Measurements from ENCODE around the gene SMIM32.

Gene SMIM32

DNA sequence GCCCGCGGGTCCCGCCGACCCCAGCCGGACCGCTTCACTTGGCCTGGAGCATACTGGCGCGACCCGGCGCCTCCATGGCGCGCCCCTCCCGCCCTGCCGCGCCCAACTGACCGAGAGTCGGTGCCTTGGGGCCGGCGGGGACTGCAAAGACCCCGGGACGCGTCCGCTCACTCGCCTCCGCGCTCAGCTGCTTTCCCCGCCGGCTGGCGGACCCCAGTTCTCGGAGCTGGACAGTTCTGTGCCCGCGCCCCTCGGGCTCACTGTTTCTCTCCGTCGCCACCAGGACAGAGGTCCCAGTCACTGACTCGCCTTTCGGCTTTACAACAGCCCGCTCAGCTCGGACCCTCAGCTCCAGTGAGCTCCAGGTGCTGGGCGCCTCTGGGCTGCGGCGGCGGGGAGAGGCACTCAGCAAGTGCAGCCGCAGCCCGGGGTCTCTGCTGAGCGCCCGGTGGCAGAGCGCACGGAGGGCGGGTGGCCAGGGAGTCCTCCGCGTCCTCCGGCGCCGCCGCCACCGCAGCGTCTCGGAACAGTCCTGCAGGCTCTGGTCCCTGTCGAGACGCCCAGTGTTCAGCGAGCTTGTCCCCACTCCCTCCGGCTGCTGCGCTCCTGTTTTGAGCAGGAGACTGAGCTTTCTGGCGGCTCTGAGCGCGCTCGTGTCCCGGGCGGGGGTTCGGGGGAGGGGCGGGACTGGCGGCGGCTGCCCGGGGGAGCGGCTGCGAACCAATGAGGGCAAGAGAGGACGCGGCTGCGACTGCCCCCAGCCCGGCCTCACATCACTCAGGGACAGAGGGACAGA is at the start of gene SMIM32:
TSS of gene SMIM32 (minus strand) at position 637 of the 796 bp plus-strand sequence. CDS start 638 bp downstream, outside the sequence.
- DNase-seq, result peak; percentile 77

DNA sequence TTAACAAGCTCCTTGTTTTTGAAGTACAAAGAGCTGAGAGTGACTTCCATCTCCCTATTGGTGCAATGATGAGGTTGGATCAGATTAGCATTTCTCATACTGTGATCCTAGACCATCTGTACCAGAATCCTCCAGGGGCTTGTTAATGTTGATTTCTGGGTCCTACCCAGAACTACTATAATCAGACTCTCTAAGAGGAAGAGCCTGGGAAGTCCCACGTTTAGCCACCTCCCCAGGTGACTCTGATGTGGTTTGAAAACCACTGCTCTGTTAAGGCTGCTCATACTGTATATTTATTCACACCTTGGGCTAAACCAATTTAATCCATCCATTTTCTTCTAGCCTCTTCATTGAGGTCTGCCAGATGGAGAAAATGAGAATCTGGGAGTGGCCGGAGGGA is 49.6 kb upstream of the SMIM32 start:
- peak; percentile 21 for DNase-seq

DNA sequence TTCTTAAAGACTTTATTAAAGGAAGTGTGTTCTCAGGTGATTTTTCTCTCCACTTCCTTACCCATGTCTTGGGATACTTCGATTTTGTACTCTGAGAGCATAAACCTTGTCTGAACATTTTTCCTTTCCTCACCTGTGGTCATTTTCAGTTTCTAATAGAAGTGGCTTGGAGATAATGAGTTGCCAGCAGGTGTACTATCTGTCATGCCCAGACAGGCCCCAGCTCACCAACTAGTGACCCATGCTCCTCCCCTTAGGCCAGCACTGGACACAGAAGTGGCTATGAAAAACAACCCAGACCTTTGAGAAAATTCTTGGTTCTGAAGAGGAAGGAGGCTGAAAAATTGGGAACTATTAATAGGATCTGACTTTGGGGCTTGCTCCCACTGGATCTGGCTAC is 49.2 kb upstream of the SMIM32 start:
- DNase-seq, result peak; percentile 24

DNA sequence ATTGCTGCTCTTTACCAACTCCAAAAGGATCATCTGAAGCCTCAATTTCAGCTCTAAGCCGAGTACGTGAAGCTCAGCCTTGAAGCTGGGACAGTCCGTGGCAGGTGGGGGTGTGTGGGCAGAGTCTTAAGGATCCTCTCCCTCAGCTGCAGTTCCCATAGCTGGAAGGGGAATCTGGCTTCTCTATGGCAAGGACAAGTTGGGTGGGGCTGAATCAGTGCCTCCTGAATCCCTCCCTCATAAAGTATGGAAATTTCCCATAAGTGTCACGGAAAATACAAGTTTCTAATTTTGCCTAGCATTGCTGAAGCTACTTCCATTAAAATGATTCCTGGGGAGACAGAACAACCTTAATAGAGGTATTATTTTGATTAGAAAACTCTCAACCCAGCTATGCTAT is 47.9 kb upstream of the SMIM32 start:
- no peak for DNase-seq

DNA sequence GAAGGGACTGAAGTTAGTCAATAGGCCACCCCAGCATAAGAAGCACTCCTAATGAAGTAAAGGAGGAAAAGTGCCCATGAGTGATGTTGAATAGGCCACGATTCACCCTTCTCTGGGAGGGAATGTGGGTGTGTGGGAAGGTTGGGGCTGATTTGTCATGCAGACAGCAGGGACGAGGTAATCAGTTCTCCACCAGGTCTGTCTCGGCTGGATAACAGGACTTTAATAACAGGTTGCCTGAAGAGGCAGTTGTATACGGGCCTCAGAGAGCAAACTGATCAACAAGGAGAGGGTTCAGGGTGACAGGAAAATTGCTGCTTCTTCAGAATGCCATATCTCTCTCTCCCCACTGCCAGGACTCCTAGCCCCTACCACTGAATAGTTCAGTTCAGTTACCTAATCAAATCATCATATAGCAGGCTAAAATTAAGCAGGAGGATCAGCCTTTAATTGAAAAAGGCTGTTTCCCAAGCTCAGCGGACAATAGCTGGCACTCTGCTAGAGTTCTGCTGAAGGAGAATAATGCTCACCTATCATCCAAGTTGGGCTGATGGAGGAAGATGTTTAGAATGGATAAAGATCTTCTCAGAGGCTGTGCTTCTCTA is 43.6 kb upstream of the SMIM32 start:
- peak; percentile 48 for DNase-seq

DNA sequence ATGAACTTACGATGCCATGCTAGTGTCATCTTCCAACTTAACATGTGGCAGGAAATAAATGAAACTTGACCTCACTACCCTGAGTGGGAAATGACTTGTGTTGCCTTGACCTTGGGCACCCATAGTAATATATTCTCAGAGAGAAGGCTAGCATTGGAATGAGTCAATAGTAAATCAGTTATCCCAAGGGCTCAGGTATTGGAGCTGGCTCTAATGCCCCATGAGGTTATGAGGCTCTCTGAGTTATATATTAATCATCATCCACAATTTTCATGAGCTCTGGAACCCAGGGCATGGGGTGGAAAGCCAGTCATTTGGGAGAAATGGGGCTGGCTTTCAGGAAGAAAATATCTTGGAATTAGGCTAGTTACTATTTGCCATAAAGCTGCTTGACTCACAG is 42.4 kb upstream of the SMIM32 start:
- DNase-seq, result no peak

DNA sequence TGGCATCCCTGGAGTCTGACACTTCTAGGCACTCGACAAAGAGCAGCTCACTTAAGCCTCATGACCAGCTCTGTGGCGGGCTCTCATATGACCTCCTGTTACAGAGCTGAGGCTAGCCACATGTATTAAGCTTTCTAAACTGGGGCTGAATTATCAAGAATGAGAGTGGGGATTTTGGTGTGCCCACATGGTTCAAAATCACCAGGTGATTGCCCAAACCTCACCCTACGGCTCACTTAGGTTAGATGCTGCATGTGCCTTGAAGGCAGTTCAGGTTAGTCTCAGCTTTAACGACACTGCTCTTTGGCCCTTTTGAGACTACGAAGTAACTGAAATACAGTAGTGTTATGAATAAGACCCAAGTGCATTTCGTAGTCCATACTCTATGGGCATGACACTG is 39.4 kb upstream of the SMIM32 start:
- no peak for DNase-seq

DNA sequence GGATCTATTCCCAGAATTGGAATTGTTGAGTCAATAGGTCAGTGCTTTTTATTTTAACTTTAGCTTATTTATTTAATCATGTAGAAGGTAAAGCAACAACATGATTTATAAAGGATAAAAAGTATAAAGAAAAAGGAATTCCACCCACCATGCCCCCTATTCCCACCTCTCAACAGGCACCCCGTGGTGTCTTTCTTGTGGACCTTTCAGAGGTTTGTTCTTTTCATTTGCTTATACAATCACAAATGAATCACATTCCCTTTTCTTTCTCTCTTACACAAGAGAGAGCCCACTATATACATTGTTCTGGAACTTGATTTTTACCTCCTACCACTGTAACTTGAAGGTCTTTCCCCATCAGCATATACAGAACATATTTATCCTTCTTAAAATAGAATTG is 37.2 kb upstream of the SMIM32 start:
- DNase-seq, result no peak

DNA sequence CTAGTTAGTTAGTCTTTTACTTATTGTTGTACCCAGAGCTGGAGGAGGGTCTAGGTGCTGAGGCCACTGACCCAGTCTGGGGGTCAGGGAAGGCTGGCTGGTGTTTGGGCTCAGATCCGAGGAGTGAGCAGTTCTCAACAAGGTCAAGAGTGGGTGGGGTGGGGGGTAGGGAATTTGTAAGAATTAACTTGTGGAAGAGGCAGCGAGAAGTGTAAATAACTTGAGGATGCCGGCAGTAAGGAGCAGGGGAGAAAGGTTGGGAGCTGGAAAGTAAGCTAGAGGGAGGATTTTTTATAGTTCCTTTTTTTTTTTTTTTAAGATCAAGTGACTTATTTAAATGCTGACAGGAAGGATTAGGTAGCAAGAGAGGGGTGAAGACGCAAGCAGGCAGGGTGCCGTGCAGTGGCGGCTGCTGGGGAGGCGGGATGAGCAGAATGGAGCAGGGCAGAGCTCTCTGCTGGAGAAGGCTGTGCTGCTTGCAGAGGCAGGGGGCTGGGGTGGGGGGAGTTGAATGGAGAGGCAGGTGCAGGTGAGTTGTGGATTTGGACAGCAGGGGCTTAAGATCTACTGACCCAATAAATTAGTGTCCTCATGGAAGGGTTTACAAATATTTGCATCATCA is 35.3 kb upstream of the SMIM32 start:
- no peak for DNase-seq

DNA sequence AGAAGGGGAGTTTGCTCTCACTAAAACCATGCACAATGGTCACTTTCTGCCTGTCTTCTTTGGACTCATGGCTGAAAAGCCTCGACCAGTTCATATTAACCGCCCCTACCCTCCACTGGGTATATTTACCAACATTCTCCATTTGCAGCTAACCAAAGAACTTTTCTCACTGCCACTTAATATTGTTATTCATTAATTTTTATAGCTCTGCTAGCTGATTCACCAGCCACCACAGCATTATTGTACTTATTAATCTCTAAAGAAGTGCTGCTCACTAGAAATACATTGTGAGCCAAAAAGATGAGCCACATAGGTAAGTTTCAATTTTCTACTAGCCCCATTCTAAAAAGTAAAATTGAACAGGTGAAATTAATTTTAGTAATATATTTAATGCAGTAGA is 33.4 kb upstream of the SMIM32 start:
- no peak for DNase-seq

DNA sequence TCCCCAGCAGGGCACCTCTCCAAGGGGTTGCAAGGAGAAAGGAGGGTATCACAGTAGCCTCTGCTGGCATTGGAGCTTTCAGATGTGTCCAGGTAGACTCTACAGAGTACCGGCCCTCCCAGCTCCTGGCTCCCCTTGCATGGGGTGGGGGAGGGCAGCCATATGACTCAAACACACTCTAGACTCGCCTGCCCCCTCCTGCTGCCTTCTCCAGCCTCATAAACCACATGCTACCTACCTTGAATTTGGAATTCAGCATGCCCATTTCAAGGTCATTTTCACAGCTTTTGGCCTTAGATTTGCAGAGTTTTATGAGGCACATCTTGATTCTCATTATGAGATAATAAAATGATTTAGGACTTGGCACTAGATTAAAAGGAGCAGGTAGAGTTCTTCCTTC is 32.8 kb upstream of the SMIM32 start:
- DNase-seq, result no peak

DNA sequence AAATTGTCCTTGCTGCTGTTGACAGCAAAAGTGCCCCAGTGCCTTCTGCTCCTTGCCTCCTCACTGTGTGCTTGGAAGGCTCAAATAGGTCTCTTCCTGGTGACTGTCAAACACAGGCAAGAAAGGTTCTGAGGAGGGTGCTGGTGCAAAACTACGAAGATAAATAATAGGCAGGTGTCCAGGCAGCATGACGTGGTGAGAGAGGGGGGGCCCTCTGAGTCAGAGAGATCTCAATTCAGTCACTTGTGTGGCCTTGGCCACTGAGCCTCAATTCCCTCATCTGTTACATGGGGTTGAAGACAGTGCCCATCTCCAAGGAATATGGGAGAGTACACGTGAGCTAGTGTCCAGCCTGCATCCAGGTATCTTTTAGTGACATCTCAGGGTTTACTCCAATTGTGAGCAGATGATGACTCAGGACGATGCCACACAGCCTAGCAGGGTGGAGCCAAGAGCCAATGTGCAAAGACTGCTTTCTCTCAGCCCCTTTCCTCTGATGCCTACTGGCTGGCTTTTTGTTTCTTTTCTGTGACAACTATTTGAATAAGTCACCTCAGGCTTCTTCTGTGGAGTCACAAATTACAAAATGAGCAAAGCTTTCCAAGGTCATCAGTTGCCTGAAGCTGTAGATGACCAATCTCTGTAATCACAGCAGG is 29.7 kb upstream of the SMIM32 start:
- DNase-seq, result no peak

DNA sequence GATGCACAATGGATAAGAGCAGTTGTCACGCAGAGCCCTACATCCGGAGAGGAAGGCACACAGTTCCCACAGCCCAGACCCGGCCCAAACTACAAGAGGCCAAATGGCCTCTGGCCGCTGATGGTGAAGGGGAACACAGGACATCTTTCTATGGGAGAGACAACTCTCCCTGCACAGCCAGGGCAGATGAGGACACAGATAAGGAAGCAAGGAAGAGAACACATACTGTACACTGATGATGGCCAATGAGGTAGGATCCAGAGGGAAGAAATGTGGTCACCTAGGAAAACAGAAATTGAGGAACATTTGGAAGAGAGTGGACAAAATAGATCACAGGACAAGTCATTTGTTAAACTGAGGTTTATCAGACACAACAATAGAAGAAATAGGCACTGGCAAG is 28.4 kb upstream of the SMIM32 start:
- DNase-seq, result no peak

DNA sequence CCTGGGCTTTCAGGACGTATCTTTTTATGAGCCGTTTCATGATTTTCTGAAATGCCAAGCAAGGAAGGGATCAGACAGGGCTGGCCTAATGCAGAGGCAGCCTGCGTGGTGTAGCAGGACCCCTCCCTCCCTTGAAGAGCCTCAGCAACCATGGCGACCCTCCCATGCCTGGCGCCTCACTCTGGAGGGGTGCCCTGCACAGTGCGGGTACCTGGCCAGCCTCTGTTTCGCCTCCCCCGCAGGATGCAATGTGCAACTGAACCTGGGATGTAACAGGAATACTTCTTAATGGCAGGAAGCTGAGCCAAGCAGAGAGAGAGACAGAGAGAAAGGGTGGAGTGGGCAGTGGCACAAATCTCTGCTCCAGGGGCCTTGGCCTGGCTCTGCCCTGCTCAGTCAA is 23.3 kb upstream of the SMIM32 start:
- no peak for DNase-seq

DNA sequence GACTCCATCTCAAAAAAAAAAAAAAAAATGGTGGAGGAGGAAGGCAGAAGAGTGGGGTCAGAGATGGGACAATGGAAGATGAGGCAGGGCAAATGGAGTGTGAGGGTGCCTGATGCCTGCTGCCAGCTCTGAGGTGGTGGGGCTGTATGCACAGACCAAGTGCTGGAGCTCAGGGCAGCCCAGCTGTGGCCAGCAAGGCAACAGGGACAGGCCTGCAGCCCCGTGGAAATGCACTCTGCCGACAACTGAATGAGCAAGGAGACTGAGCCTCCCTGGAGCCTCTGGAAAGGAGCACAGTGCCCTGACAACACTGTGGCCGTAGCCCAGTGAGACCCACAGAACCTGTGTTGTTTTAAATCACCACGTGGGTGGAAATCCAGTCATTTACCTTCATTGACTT is 22.9 kb upstream of the SMIM32 start:
- no peak for DNase-seq

DNA sequence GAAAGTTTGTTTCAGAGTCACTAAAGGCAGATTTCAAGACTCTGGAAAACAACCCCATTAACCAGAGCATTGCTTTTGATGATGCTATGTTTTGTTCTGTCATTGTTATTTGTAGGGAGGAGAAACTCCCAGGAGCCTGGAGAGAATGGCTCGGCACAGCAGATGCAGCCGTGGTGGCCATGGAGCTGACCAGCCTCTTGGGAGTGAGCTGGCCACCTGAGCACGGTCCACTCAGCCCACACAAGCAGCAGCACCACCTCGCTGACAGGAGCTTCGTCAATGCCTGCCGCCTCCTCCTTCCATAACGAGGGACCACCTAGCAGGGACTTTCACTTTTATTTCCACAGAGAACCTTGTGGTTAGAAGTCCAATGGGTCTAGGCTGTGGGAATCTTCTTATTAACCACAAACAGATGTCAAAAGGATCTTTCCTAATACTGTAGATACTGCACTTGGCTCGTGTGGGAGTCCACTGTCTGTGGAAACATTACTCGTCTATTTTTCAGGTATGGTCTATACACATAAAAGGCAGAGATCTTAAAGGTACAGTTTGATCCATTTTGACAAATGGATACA is 21.0 kb upstream of the SMIM32 start:
- no peak for DNase-seq

DNA sequence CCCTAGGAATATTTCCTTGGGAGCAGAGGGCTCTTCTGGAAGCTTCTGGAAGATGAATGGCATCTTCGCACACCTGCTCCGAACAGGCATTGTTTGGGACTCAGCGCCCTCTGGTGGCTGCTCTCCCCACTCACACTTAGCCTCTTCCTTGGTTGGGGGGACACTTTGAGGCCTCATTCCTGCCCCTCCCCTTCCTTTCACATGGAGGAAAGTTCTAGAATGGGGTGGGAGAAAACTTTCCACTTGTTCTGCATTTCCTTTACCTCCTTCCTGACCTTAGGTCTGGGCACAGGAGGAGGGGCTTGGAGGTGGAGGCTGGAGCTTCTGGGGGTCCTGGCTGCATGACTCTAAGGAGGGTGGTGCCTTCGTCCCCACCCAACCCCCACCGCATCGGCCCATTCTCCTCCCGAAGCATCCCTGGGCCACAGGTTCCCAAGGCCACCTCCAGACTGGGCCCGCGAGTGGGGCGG is 19.3 kb upstream of the SMIM32 start:
- DNase-seq, result peak; percentile 65

DNA sequence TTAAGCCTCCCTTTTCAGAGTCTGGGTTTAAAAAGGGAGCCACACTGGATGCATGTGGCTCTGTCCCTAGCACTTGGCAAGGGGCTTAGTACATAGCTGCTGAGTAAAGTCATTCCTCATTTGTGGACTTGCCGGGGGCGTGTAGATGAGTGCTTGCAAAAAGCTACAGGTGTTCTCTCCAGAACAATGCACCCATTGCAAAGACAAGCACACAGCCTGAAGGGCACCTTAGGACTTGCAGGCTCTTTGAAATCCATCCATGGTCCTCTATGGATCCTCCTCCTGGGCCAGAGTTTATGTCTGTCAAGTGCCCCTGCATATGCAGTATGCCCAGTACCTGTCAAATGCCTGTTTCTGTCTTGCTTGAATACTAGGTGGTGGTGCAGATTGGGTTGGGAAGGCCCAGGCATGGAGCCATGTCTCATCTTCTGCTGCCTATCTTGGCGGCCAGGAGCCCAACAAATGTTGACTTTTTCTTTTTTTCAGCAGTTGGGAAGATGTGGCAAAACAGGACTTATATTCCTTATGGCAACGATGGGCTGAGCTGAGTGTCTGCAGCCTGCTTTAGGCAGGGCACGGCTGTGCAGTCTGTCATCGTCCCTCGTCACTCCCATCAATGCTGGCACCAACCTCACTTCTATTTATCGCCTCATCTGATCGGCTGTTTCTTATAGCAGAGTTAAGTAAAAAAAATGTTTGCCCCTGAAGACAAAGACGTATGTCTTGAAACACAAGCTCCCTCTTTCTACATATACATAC is 18.5 kb upstream of the SMIM32 start:
- peak; percentile 10 for DNase-seq

DNA sequence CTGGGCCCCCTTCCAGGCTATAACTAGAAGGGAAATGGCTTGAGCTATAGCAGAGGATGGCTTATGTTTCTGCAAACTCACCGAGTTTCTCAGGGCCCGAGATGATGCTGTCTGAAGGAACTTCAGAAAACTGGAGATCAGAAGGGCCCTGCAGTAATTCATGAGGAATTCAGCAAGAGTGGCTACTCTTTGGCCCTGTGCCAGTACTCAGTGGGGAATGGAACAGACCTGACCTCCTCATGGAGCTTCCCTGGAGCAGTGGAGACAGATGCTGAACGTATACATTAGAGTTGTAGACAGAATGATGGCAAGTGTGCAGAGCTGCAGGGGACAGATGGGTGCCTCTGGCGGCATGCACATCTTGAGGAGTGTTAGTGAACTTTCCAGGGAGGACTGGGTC is 17.3 kb upstream of the SMIM32 start:
- peak; percentile 53 for DNase-seq

DNA sequence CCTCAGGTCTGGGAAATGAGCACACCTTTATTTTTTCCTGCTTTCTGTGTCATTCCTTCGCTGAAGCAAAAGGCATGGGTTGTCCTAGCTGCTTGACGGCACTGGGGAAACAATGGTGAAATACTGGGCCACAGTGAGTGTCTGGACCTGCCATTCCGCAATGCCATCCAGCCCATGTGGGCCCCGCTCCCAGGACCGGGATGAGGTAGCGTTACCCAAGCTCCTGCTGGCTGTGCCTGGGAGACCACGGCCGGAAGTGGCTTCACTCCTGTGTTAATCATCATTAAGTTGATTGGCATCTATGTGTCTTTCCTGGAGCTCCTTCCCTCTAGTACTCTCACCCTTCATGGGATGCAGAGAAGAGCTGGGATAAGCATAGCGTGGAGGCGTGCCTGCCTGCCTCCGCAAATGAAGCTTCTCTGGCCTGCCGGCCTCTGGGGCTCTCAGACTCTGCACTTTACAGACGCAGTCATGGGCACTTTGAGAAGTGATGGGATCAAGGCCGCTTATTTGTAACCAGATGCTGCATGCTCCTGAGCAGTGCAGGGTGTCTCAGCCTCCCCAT is 16.5 kb upstream of the SMIM32 start:
- no peak for DNase-seq

DNA sequence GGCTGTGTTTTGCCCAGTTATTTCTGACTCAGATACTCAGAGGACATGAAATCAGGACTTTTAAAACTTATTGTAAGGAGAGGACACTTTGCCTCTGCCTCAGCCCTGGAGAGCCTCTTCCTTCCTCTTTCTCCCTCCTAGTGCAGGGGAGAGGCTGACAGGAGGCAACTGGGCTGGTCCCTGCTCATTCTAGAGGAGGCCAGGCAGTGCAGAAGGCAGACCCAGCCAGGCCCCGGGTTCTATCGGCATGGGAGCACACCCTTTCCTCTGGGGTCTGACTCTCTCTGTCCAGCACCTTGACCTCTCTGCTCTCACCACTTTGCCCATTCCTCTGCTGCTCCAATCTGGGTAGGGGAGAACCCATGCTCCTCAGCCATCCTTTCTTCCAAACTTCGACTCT is 16.0 kb upstream of the SMIM32 start:
- DNase-seq, result no peak

DNA sequence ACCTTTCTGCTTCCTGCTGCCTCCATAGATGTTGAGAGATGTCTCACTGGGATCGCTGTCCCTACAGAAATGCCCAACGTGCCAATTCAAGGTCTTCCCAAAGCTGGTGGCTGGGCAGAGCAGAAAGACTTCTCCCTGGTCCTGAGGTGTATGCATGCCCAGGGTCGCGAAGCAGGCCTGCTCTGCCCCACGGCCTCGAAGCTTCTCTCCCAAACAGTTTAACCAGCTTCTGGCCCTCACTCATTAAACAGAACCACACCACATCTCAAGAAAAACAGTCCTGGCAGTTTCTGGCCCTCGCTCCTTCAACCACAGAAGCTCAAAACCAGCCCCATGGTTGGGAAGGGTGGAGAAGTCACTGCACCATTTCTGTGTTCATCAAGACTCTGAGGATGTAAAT is 14.7 kb upstream of the SMIM32 start:
- DNase-seq, result no peak

Data from NCI-H69 (cell line).